NCI-H748 treated with DMSO at 0.1 percent for 48 hours (cell line): Measurements from ENCODE around the gene WNT1.

Experiments
- DNase-seq: peaks from one replicate; lab custom pipeline; 2025; lab: John Stamatoyannopoulos, UW

Gene WNT1

DNA sequence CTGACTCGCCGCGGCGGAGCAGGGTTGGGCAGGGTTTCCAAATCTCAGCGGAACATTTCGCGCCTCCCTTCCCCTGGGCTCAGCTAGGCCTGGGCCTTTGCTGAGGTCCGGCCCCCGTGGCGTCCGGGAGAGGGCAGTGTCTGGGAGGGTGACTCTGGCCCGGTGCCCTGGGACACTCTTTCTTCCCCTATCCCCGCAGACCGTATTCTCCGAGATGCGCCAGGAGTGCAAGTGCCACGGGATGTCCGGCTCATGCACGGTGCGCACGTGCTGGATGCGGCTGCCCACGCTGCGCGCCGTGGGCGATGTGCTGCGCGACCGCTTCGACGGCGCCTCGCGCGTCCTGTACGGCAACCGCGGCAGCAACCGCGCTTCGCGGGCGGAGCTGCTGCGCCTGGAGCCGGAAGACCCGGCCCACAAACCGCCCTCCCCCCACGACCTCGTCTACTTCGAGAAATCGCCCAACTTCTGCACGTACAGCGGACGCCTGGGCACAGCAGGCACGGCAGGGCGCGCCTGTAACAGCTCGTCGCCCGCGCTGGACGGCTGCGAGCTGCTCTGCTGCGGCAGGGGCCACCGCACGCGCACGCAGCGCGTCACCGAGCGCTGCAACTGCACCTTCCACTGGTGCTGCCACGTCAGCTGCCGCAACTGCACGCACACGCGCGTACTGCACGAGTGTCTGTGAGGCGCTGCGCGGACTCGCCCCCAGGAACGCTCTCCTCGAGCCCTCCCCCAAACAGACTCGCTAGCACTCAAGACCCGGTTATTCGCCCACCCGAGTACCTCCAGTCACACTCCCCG is 3.0 kb downstream of the WNT1 start:
- DNase-seq: no peak

DNA sequence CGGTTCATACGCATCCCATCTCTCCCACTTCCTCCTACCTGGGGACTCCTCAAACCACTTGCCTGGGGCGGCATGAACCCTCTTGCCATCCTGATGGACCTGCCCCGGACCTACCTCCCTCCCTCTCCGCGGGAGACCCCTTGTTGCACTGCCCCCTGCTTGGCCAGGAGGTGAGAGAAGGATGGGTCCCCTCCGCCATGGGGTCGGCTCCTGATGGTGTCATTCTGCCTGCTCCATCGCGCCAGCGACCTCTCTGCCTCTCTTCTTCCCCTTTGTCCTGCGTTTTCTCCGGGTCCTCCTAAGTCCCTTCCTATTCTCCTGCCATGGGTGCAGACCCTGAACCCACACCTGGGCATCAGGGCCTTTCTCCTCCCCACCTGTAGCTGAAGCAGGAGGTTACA is 3.6 kb downstream of the WNT1 start:
- DNase-seq: no peak

DNA sequence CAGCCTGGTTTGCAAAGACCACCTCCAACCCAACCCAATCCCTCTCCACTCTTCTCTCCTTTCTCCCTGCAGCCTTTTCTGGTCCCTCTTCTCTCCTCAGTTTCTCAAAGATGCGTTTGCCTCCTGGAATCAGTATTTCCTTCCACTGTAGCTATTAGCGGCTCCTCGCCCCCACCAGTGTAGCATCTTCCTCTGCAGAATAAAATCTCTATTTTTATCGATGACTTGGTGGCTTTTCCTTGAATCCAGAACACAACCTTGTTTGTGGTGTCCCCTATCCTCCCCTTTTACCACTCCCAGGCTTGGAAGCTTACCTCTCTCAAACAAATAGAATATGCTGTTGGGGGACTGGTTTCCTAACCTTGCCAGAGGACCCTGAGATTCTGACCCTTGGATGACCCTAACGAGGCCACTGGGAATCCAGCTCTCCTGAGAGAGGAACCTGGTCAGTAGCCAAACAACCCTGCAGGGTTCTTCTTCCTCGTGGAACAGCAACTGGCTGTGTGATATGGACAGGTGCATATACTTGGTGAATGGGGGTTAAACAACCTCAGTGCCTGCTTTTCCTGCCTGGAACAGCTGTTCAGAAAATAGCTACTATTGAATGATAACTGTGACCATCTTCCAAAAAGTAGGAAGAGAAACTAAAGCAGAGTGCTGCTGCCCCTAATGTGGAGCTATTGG is 4.4 kb downstream of the WNT1 start:
- no peak for DNase-seq

DNA sequence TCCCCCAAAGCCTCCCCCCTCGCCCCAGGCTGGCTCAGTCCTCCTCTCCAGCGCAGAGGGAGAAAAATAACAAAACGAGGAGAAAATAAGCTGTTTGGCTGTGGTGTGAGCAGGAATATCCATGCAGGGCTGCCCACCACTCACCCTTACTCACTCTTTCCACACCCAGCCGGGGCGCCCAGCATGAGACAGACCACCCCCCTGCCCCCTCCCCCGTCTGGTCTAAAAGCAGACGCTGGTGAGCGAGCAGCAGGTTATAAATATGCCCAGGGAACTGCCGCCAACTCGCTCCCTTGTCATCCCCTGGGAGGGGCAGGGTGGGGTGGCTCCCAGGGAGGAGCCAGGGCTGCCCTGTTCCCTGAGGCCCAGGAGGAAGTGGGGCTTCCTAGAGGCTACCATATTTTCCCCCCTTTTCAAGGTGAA is 7.4 kb downstream of the WNT1 start:
- DNase-seq: no peak

DNA sequence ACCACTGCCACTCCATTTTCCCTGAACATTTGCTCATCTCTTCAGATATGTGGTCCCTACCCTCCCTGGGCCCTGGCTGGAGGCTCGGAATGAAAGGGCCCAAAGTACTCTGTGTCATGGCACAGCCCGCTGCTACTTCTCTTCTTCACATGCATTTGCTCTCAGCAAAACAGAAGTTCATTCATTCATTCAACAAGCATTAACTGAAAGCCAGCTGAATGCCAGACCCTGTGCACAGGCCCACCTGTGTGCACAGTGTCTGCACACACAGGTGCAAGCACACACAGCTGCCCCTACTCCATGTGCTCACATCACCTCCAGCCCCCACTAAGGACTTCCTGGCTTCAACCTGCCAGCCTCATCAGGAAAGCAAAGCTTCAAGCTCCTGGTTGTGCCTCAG is 7.8 kb downstream of the WNT1 start:
- no peak for DNase-seq

DNA sequence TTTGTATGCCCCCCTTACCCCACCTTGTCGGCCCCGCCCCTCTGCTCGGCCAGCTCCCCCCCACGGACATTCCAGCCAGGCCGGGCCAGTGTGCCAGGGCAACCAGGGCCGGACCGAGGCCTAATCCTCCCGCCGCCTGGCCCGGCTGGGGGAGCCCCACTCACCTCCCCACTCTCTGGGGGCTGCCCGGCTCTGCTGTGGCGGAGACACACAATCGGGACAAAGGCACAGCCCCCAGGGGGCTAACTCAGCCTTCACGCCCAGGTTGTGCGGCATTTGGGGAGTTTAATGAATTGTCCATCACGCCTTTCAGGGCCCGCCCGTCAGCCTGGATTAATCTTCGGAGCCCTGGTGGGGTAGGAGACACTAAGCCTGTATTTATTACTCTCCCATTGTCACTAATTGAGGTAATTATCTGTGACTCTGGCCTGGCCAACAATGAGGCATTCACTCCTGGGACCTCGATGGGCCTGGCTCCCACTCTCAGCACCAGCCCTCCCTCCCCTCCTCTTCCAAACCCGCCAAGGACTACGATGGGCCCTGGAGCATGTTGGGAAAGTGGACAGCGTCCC is 8.7 kb downstream of the WNT1 start:
- peak; percentile 73 for DNase-seq

DNA sequence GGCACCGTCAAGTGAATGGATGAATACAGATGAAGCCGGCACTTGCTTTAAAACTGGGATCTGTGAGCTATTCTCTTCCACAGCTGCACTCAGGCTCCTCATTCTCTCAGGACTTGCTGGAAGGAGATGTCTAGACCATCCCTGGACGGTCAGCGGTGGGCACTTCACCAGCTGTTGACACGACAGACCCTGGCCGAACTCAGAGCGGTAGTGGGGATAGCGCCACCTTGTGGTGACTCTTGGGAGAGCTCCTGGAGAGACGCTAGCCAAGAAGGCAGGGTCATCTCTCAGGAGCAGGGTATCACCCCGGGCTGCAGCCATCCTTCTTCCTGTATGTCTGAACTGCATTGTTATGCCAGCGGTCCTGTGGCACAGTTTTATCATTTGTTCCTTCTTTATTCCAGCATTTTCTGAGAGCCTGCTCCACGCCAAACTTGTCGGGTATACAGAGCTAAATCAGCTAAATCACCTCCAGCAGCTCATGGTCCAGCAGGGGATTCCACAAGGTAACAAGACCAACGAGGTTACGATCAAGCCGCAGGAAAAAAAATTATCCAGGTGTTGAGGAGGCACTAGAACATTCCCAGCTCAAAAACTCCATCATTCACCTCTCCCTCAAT is 10.0 kb downstream of the WNT1 start:
- peak; percentile 42 for DNase-seq

DNA sequence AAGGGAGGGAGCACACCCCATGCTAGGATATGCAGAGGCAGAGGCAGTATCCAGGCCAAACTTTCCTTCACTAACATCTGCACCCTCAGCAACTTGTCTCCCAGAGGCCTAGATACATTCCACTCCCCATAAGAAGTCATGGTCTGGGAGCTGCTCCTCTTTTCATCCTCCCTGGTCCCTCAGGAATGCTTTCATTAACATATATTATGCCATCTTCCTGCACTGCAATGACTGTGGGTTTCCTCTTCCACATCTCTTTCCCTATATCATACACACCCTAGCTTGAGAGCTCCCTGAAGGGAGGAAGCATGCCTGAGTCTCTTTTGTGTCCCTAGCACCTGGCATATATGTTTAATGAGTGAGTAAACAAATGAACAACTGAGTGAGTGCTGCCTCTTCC is 12.4 kb downstream of the WNT1 start:
- DNase-seq: peak; percentile 69

DNA sequence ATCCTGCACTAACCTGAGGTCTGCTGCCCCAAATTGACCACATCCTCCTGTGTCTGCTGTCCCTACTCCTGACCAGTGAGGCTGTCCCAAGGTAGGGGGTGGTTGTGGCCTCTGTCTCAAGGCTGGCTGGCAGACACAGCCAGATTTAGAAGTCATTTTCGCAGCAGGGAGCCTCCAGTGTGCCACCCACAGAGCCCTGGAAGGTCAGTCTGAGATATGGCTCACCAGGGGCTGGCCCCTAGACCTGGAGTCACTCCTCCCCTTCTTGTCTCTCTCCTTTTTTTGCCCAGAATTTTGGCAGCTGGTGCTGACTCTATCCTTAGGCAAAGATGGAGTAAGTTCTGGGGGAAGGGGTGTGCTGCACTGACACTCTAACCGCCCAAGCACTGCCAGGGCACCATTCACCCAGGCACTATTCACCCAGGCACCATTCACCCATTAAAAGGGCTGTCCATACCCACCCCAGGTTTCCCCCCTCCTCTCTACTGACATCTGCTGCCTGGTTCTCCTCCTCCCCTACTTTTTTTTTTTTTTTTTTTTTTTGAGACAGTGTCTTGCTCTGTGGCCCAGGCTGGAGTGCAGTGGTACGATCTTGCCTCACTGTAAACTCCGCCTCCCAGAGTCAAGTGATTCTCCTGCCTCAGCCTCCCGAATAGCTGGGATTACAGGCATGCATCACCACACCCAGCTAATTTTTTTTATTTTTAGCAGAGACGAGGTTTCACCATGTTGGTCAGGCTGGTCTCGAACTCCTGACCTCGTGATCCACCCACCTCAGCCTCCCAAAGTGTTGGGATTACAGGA is 13.3 kb downstream of the WNT1 start:
- DNase-seq: no peak

DNA sequence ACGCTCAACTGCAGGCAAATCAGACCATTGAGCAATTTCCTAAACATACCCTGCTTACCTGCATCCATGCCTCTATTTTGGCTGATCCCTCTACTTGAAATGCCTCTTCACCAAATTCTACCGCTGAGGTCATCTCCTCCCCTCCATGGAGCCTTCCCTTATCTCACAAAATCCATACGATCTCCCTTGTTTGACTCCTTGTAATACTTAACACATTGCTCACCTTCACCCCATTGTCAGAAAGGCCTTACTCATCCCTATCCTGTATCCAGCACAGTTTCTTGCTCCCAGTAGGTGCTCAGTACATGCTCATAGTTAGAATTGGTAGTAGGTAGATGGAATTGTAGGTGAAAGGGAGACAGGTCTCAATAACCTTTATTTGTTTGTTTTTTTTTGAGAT is 15.7 kb downstream of the WNT1 start:
- no peak for DNase-seq

DNA sequence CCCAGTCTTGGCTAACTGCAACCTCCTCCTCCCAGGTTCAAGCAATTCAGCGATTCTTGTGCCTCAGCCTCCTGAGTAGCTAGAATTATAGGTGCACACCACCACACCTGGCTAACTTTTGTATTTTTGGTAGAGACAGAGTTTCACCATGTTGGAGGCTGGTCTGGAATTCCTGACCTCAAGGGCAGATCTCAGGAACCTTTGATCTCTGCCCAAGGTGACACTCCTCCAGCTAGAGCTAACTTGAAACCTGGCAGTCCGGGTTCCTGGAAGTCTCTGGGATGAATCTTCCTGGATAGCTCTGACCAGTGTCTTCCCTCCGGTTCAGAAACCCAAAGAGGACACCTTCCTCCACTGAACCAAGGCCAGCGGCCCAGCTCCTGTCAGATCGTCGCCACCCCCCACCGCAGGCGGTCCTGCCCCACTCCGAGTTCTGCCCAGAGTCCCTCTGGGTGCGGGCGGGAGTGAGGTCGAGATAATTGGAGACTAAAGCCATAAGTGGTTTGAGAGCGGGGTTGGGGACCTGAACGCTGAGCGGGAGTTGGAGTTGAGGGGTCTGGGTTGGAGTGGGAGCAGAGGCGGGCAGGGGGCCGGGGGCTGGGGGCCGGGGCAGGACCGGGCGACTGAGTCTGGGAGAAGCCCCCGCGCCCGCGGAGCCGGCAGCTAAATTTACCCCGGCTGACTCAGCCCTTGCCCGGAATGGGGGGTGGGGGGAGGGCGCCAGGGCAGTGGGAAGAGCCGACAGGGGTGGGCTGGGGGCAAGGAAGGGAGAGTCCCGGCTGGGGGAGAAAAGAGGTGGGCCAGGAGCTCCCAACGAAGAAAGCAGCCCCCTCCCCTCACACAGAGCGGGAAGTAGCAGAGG is 16.3 kb downstream of the WNT1 start:
- no peak for DNase-seq

DNA sequence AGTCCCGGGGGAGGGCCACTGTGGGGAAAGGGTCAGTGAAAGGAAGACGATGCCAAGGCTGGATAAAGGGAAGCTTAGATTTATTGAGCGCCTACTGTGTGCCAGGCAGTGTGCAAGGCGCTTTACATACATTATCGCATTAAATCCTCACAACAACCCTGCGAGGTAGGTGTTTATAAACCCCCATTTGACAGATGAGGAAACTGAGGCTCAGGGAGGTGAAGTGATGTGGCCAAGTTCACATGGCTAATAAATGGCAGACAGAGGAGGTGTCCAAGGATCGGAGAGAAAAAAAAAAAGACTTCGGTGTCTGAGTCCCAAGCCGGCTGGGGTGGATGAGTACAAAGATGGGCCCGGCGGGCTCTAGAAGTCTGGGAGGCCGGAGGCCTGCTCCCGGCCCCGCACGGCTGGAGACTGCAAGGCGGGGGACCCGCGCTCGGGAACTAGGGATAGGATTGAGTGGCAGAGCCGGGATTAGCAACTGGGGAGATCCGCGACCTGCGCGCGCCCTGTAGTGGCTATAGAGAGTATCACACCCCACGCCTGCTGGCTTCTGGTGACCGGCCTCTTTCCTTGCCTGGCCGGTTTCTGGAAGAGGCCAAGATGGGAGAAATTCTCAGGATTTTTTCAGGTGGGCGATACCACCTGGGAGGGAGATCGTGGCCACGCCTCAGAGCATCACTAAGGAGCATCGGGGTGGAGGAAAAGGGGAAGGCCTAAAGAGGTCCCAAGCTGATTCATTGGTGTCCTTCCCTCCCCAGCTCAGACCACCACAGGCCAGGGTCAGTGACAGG is 17.2 kb downstream of the WNT1 start:
- peak; percentile 59 for DNase-seq

DNA sequence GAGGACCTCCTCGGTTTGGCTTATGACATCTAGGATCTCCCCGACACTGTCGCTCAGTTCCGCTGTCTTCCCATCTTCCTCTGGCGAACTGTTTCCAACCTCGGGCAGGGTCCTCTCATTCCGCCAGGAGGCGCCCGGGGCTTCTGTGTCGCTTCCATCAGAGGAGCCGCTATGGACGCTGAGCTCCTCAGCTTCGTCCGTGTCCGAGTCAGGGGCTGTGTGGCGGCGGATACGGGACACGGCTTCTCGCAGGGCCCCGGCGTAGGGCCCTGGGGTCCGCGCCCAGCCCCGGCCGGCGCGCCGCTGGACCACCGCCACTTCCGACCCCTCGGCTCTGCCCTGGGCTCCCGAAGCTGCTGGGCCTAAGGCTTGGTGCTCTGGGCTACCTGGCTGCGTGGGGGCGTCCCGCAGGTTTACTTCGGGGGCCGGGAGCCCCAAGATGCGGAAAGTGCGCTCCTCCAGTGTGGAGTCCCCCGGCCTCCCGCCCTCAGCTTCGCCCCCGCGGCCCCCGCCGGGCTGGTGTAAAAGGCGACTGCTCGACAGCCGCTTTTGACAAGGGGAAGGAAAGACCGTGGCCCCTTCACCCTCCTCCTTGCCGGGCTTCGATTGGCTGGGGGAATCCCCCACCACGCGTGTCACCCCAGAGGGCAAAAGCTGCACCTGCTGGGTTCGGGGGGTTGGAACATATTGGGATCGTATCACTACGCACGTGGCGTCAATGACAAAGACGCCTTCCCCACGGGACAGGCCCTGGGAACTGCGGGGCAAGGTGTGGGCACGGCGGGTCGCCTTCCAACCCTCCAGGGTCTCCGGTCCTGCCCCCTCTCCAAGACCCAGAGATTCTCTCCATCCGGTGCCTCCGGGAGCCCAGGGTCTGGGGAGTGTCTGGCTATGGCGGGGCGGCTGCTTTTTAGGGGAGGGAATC is 18.9 kb downstream of the WNT1 start:
- no peak for DNase-seq

DNA sequence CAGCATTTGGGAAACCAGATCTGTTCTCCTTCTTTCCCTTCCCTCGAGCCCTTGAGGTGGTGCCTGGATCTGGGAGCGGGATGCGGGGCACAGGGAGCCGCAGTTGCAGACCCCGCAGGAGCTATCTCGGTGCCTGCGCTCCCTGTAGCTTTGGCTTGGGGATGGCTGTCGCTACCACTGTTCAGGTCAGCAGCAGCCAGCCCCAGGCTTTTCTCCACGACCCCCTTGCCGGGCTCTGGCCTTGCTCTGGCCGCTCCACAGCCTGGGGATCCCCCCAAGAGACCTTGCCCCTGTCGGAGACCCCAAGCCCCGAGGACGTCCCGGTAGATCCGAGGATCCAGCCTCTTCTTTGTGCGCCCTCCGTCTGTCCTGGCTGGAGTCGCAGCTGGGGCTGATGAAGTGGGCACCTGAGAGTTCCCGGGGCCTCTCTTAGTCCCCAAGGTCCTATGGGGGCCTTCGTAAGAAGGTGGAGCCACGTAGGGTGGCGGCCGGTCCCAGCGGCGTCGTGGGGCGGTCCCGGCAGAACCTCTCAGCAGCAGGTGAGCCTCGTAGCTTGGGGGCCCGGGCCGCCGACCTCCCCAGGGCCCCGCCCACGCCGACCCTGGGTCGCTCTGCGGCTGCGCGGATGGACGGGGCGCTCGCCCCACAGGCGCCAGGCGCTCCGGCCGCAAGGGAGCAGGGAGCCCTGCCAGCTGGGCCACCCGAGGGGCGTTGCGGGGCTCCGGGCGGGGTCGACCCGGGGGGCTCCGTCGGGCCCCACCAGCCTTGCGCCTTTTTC is 19.8 kb downstream of the WNT1 start:
- DNase-seq: no peak

DNA sequence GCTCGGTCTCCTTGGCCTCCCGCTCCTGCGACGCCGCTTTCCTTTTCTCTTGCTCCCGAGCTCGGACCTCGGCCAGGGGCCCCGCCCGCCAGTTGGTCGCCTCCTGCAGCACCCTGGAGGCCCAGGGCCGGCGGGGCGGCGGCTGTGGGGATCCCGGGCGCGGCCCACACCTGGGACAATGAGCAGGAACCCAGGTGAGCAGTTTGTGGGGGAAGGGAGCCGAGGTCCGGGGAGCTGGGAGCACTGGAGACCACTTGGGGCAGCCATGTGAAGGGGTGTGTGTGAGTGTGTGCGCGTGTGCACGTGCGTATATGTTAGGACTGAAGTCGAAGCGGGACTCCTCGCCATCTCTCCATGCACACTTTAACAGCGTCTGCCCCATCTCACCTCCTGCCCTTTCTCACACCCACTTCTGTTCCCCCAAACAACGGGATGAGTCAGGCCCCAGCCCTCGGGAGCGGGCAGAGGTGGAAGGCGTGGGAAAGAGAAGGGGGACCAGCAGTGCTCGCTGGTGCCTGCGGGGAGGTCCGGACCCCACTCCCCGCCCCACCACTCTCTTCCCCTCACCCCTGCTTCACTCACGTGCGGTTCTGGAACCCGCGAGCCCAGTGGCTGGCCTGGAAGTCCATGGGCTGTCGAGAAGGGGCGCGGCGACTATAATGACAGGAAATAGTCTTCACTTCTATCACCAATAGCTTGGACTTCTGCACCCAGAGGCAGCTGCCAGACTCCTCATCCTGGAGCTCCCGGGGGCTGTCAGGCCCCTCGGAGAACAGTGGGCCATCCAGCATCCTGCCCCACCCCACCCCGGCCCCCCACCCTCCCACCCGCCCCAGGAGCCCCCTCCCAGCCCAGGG is 20.6 kb downstream of the WNT1 start:
- DNase-seq: no peak

DNA sequence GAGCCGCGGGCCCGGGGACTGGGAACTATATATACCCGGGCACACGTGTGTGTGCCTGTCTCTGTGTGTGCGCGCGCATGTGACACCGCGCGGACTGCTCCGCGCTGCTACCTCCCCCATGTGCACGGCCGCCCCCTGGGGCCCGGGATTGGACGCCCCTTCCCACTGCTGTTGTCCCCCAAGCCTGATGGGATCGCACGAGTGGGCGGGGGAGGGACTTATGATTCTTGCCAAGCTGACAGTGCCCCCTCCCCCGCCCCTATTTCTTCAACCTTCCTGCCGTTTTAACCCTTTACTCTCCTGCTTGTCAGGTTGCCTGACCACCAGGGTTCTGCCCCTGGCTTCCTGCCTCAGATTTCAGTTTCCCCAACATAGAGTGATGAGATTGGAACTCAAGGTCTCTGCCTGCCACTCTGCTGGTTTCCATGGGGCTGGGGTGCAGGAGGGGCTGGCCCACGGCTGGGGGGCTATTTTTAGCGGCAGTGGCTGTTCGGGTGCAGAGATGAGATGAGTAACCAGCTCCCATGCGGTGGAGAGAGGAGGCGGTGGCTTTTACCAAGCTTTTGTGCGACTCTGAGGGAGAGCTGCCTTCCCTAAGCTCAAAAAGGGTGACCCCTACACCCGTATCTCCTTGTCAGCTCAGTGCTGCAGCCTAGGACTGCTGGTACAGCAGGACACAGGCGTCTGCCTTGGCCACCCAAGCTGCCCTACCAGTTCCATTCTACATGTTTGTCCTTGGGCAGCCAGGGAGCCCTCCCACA is 21.4 kb downstream of the WNT1 start, which contains the start of gene DDN:
Gene DDN (minus strand): TSS at position 5 of the 761 bp plus-strand sequence. CDS start 88 bp downstream, outside the sequence.
- DNase-seq: no peak
